GM23248 (cell line): Measurements from ENCODE around the gene UGT1A10. TPM values are rescaled to one million over a fixed set of nuclear protein-coding genes. Genes with fewer than 3 reads are reported as not detected.

Source experiments
- DNase-seq: peaks from one replicate; pipeline ENCODE4 v3.0.0-alpha.2; 2015
- H2AFZ ChIP-seq: fragments of 200-600 bp; sonication (generic); 2 replicates; pipeline ENCODE4 v1.6.1; 2016; ENCODE audit warnings: antibody characterized with exemption
- H3F3A ChIP-seq: fragments of 200-600 bp; sonication (generic); 2 replicates; pipeline ENCODE4 v1.6.1; 2016; ENCODE audit warnings: mild to moderate bottlenecking, antibody characterized with exemption, mixed run types; ENCODE audit not compliant: insufficient read depth
- H3K27ac ChIP-seq: fragments of 200-600 bp; sonication (generic); 2 replicates; pipeline ENCODE4 v1.5.1; 2016; ENCODE audit warnings: mild to moderate bottlenecking
- H3K27me3 ChIP-seq: fragments of 200-600 bp; sonication (generic); replicated peaks from 2 replicates; pipeline ENCODE4 v1.6.1; 2016; ENCODE audit warnings: mild to moderate bottlenecking; ENCODE audit not compliant: insufficient read depth
- H3K36me3 ChIP-seq: fragments of 200-600 bp; sonication (generic); 2 replicates; pipeline ENCODE4 v1.6.1; 2016; ENCODE audit warnings: low read depth, mild to moderate bottlenecking
- H3K4me1 ChIP-seq: fragments of 200-600 bp; sonication (generic); 2 replicates; pipeline ENCODE4 v1.6.1; 2016; ENCODE audit warnings: mild to moderate bottlenecking; ENCODE audit not compliant: insufficient read depth
- H3K4me2 ChIP-seq: fragments of 200-600 bp; sonication (generic); one replicate; pipeline ENCODE4 v1.6.1; 2016; ENCODE audit warnings: mild to moderate bottlenecking; ENCODE audit not compliant: unreplicated experiment
- H3K4me3 ChIP-seq: fragments of 200-600 bp; sonication (generic); 2 replicates; pipeline ENCODE4 v1.5.1; 2016; ENCODE audit warnings: mild to moderate bottlenecking
- H3K79me2 ChIP-seq: fragments of 200-600 bp; sonication (generic); 2 replicates; pipeline ENCODE4 v1.6.1; 2016; ENCODE audit warnings: mild to moderate bottlenecking; ENCODE audit not compliant: insufficient read depth
- H3K9ac ChIP-seq: fragments of 200-600 bp; sonication (generic); 2 replicates; pipeline ENCODE4 v1.6.1; 2016; ENCODE audit warnings: mild to moderate bottlenecking
- H3K9me2 ChIP-seq: fragments of 200-600 bp; sonication (generic); 2 replicates; pipeline ENCODE4 v1.6.1; 2016; ENCODE audit warnings: mixed run types, mild to moderate bottlenecking, moderate library complexity; ENCODE audit not compliant: insufficient read depth
- H3K9me3 ChIP-seq: fragments of 200-600 bp; sonication (generic); one replicate; pipeline ENCODE4 v1.6.1; 2017; ENCODE audit warnings: low read depth
- H4K20me1 ChIP-seq: fragments of 200-600 bp; sonication (generic); 2 replicates; pipeline ENCODE4 v1.6.0; 2016; ENCODE audit not compliant: insufficient read depth
- EZH2 ChIP-seq: fragments of 200-600 bp; sonication (generic); IDR thresholded peaks from 2 replicates; pipeline ENCODE4 v1.6.1; 2018; ENCODE audit warnings: antibody characterized with exemption, mild to moderate bottlenecking; ENCODE audit not compliant: insufficient read depth, poor library complexity, severe bottlenecking
- EZH2phosphoT487 ChIP-seq: fragments of 200-600 bp; sonication (generic); IDR thresholded peaks from 2 replicates; pipeline ENCODE4 v1.6.1; 2018; ENCODE audit warnings: antibody characterized with exemption, moderate library complexity, mild to moderate bottlenecking, low read depth; ENCODE audit not compliant: insufficient read depth
- WGBS, 2 experiments: methylation state at CpG; one replicate each; pipeline ENCODE4 v1.1.6; 2015 to 2017; ENCODE audit warnings: low lambda C conversion rate in 2 of 2, low coverage in 1 of 2; ENCODE audit errors: missing lambda C conversion rate in 2 of 2; 5-methylcytosine and 5-hydroxymethylcytosine counted together
- in situ Hi-C: fragments of 300-500 bp; cut with MboI; formaldehyde crosslinking; loops from 2 replicates; pipeline ENCODE4 v1.15.0; 2020
- polyA plus RNA-seq: library from polyadenylated mRNA; unstranded; fragments of >200 nt; fragmentation: Nextera tagmentation; extraction: Ambion mirVana; gene quantifications from 2 replicates; pipeline ENCODE4 v1.2.1, GENCODE V29; 2016
- total RNA-seq: library from RNA; depleted of rRNA; stranded (reverse); fragments of >200 nt; shearing (Covaris generic); gene quantifications from 2 replicates; pipeline ENCODE4 v1.2.3, GENCODE V29; 2014

The UGT1A10 gene
- total and polyA plus RNA-seq, 2 experiments from 2014 or later: not detected

GRCh38 chr2:233760043-233760442 is 123.8 kb downstream of the UGT1A10 start, which contains the start of gene UGT1A1:
Gene UGT1A1, plus strand, starts transcription at chr2:233760270. Its CDS starts 18 bp downstream, at chr2:233760288.
- Histone ChIP-seq H3K9me2 (no peaks in the 10 kb centered on the region), H3K9ac (no peak within 1 kb of the TSS), H3K4me3 (no peak within 1 kb of the TSS), H3K27ac (no peak within 1 kb of the TSS), H3K36me3 (no peaks in the 10 kb centered on the region), H3K79me2 (no peaks in the 10 kb centered on the region), H3K9me3 (no peaks in the 10 kb centered on the region), H3K27me3 (0 out of 2 replicates have a peak, but pooled peaks cover 4% of the 10 kb centered on the region), H3F3A (peaks cover 12% of the 10 kb centered on the region; the same call in 1 of the 2 replicates), H3K4me1 (peaks cover 15% of the 10 kb centered on the region), H4K20me1 (no peaks in the 10 kb centered on the region), H3K4me2 (no peak within 1 kb of the TSS), H2AFZ (no peak within 1 kb of the TSS)
- in situ Hi-C loops: no loop called here
- no peak for DNase-seq
- WGBS, 2 experiments: 41 to 47% methylated on average over 6 of the region's 6 CpGs
- TF ChIP-seq EZH2 (no peak), EZH2phosphoT487 (no peak)

- Histone ChIP-seq H3K9ac (no peak overlapping the region), H3K4me2 (no peak overlapping the region), H3K36me3 (no peaks in the 10 kb centered on the region), H3K79me2 (no peaks in the 10 kb centered on the region), H3K9me3 (no peaks in the 10 kb centered on the region), H3K9me2 (no peaks in the 10 kb centered on the region), H4K20me1 (no peaks in the 10 kb centered on the region), H2AFZ (no peak overlapping the region), H3K27me3 (0 out of 2 replicates have a peak, but pooled peaks cover 4% of the 10 kb centered on the region), H3K4me1 (peaks cover 15% of the 10 kb centered on the region), H3F3A (peaks cover 12% of the 10 kb centered on the region; the same call in 1 of the 2 replicates), H3K4me3 (no peak overlapping the region), H3K27ac (no peak overlapping the region)
- in situ Hi-C loops: no loop called here
- TF ChIP-seq EZH2phosphoT487 (no peak), EZH2 (no peak)
- WGBS, 2 experiments: 29 to 35% methylated on average over 4 of the region's 4 CpGs
- no peak for DNase-seq
Observed at GRCh38 chr2:233761040-233761769, 125.0 kb downstream of the UGT1A10 start.

- Histone ChIP-seq H3K9ac (no peak overlapping the region), H3K9me2 (no peaks in the 10 kb centered on the region), H3F3A (peaks cover 12% of the 10 kb centered on the region; the same call in 1 of the 2 replicates), H3K4me1 (peaks cover 15% of the 10 kb centered on the region), H3K36me3 (no peaks in the 10 kb centered on the region), H3K4me2 (peak overlapping the region; percentile 30), H3K4me3 (no peak overlapping the region), H4K20me1 (no peaks in the 10 kb centered on the region), H3K79me2 (no peaks in the 10 kb centered on the region), H3K27ac (no peak overlapping the region), H3K9me3 (no peaks in the 10 kb centered on the region), H3K27me3 (0 out of 2 replicates have a peak, but pooled peaks cover 4% of the 10 kb centered on the region), H2AFZ (peak overlapping the region; percentile 28; the same call in 1 of the 2 replicates)
- DNase-seq: peak; percentile 65
- in situ Hi-C loops: no loop called here
- TF ChIP-seq EZH2phosphoT487 (no peak), EZH2 (no peak)
- WGBS, 2 experiments: 23% methylated on average over 7 of the region's 7 CpGs
Observed at GRCh38 chr2:233764264-233764663, 128.0 kb downstream of the UGT1A10 start.

GRCh38 chr2:233764761-233765160 is 128.5 kb downstream of the UGT1A10 start:
- in situ Hi-C loops: no loop called here

More at GRCh38 chr2:233764761-233765160, 128.5 kb downstream of the UGT1A10 start:
- TF ChIP-seq EZH2phosphoT487: no peak
- TF ChIP-seq EZH2: no peak
- Histone ChIP-seq H3K9ac (no peak overlapping the region), H4K20me1 (no peaks in the 10 kb centered on the region), H2AFZ (peak overlapping the region; percentile 28; the same call in 1 of the 2 replicates), H3K27ac (no peak overlapping the region), H3K9me3 (no peaks in the 10 kb centered on the region), H3K4me1 (peaks cover 15% of the 10 kb centered on the region), H3K4me3 (no peak overlapping the region), H3K9me2 (no peaks in the 10 kb centered on the region), H3K79me2 (no peaks in the 10 kb centered on the region), H3F3A (peaks cover 12% of the 10 kb centered on the region; the same call in 1 of the 2 replicates), H3K4me2 (peak overlapping the region; percentile 30), H3K27me3 (0 out of 2 replicates have a peak, but pooled peaks cover 4% of the 10 kb centered on the region), H3K36me3 (no peaks in the 10 kb centered on the region)
- 7 to 22% methylated on average over 3 of the region's 3 CpGs for WGBS, 2 experiments
- DNase-seq: peak; percentile 6
